Activated naive CD4-positive, alpha-beta T cell treated with anti-CD3 and anti-CD28 coated beads, Interleukin-2, amount 50 U/mL, for 24 hours (primary cell): ENCODE data around the gene BLNK.
"Not testable (repeated sequence)": the region's sequence is repeated elsewhere in the genome, so short reads cannot be mapped to it uniquely, and the experiment has no call there.

ENCODE experiments used
- H3K27ac Mint-ChIP-seq: one replicate; pipeline ENCODE4 v1.8.0; 2021; ENCODE audit warnings: mild to moderate bottlenecking, mixed read lengths
- H3K27me3 Mint-ChIP-seq: one replicate; pipeline ENCODE4 v1.8.0; 2021; ENCODE audit warnings: mixed read lengths
- H3K36me3 Mint-ChIP-seq: one replicate; pipeline ENCODE4 v1.8.0; 2021; ENCODE audit warnings: mixed read lengths
- H3K4me1 Mint-ChIP-seq: one replicate; pipeline ENCODE4 v1.8.0; 2021; ENCODE audit warnings: mixed read lengths
- H3K4me3 Mint-ChIP-seq: one replicate; pipeline ENCODE4 v1.8.0; 2021; ENCODE audit warnings: mild to moderate bottlenecking, mixed read lengths
- H3K9me3 Mint-ChIP-seq: one replicate; pipeline ENCODE4 v1.8.0; 2021; ENCODE audit warnings: mixed read lengths

BLNK gene

GRCh38 chr10:96228408-96228994 lies 42.9 kb downstream of the BLNK start:
- no peak overlapping the region for H3K27ac Mint-ChIP-seq
- no peaks in the 10 kb centered on the region for H3K36me3 Mint-ChIP-seq
- H3K27me3 Mint-ChIP-seq, result no peaks in the 10 kb centered on the region
- H3K4me1 Mint-ChIP-seq, result peaks cover 4% of the 10 kb centered on the region
- H3K9me3 Mint-ChIP-seq, result no peaks in the 10 kb centered on the region
- H3K4me3 Mint-ChIP-seq, result no peak overlapping the region

DNA sequence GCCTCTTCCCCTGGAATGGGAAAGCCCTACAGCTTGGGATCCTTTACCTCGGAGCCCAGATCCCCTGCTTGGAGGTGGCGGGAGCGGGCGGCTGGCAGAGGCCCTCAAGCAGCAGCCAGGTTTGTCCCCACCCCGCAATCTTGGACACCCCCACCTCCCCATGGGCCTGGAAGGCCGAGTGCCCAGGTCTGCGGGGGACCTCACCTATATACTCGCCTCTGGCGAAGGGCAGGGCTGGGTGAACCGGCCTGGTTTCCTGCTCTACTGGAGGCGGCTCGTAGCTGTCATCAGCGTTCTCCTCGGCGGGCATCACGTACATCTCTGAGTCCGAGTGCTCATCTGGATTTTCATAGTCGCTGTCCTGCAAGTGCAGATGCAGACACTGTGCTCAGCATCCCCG lies 44.2 kb downstream of the BLNK start:
- no peaks in the 10 kb centered on the region for H3K36me3 Mint-ChIP-seq
- H3K4me3 Mint-ChIP-seq, result no peak overlapping the region
- H3K27me3 Mint-ChIP-seq, result no peaks in the 10 kb centered on the region
- H3K9me3 Mint-ChIP-seq, result no peaks in the 10 kb centered on the region
- peaks cover 4% of the 10 kb centered on the region for H3K4me1 Mint-ChIP-seq
- no peak overlapping the region for H3K27ac Mint-ChIP-seq

- H3K4me3 Mint-ChIP-seq, result no peak overlapping the region
- peaks cover 4% of the 10 kb centered on the region for H3K4me1 Mint-ChIP-seq
- no peaks in the 10 kb centered on the region for H3K36me3 Mint-ChIP-seq
- no peaks in the 10 kb centered on the region for H3K27me3 Mint-ChIP-seq
- H3K9me3 Mint-ChIP-seq, result no peaks in the 10 kb centered on the region
- no peak overlapping the region for H3K27ac Mint-ChIP-seq
Observed at GRCh38 chr10:96225119-96225518, 46.2 kb downstream of the BLNK start.

DNA sequence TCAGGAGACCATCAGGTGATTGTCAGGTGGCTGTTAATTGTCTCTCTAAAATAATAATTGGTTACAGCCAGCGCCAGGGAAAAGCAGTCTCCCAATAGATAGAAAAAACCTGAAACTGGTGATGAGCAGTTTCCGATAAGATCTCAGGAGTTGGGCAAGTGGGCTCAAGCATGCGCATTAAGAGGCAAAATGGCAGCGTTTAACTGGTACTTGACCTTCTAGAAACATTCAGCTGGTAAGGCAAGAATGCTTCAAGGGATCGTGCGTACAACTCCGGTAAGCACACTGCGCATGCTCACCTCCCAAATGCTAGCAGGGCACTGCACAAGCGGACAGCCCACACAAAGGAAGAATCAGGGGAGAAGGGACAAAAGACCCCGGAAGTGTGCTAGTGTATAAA lies 48.5 kb downstream of the BLNK start:
- Mint-ChIP-seq H3K36me3 (no peaks in the 10 kb centered on the region), H3K27me3 (peaks cover 2% of the 10 kb centered on the region), H3K4me3 (no peak overlapping the region), H3K27ac (no peak overlapping the region), H3K9me3 (no peaks in the 10 kb centered on the region), H3K4me1 (no peaks in the 10 kb centered on the region)

DNA sequence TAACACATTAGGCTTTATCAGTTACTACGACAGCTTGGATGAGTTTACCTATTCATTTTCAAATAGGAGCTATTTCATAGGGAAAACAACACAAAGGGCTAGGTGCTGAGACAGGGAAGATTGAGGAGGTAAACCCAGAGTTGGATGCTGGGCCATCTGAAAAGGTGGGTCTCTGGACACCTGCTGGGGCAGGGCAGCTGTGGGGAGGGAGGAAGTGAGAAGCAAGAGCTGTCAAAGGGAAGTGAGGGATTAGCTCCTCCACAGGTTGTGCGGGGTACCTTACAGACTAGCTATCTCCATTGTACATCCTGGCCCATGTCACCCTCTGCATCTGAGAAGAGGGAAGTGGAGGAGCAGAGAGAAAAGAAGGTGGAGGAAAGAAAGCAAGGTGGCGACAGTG lies 48.9 kb downstream of the BLNK start:
- Mint-ChIP-seq H3K4me3 (no peak overlapping the region), H3K4me1 (no peaks in the 10 kb centered on the region), H3K36me3 (no peaks in the 10 kb centered on the region), H3K27me3 (peaks cover 3% of the 10 kb centered on the region), H3K9me3 (no peaks in the 10 kb centered on the region), H3K27ac (no peak overlapping the region)

- Mint-ChIP-seq H3K36me3 (no peaks in the 10 kb centered on the region), H3K9me3 (no peaks in the 10 kb centered on the region), H3K27me3 (peaks cover 8% of the 10 kb centered on the region), H3K4me3 (no peak overlapping the region), H3K27ac (no peak overlapping the region), H3K4me1 (no peaks in the 10 kb centered on the region)
Observed at GRCh38 chr10:96218826-96219225, 52.5 kb downstream of the BLNK start.

- Mint-ChIP-seq H3K4me3 (no peak overlapping the region), H3K9me3 (no peaks in the 10 kb centered on the region), H3K27me3 (peaks cover 8% of the 10 kb centered on the region), H3K36me3 (no peaks in the 10 kb centered on the region), H3K4me1 (no peaks in the 10 kb centered on the region), H3K27ac (no peak overlapping the region)
Observed at GRCh38 chr10:96217711-96218110, 53.7 kb downstream of the BLNK start.

DNA sequence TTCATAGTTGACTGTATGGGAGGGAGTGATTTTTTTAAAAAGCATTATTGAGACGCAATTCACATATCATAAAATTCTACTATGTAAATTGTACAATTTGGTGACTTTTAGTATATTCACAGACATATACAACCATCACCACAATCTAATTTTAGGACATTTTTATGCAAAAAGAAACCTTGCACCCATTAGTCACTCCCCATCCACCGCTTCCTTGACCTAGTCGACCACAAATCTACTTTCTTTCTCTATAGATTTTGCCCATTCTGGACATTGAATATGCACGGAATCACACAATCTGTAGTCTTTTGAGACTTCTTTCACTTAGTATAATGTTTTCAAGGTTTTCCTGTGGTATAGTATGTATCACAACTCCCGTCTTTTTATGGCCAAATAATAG lies 54.6 kb downstream of the BLNK start:
- H3K4me3 Mint-ChIP-seq, result no peak overlapping the region
- no peaks in the 10 kb centered on the region for H3K9me3 Mint-ChIP-seq
- H3K36me3 Mint-ChIP-seq, result no peaks in the 10 kb centered on the region
- no peak overlapping the region for H3K27ac Mint-ChIP-seq
- H3K4me1 Mint-ChIP-seq, result no peaks in the 10 kb centered on the region
- H3K27me3 Mint-ChIP-seq, result peaks cover 8% of the 10 kb centered on the region

GRCh38 chr10:96212911-96213310 lies 58.5 kb downstream of the BLNK start:
- H3K36me3 Mint-ChIP-seq, result no peaks in the 10 kb centered on the region
- H3K27me3 Mint-ChIP-seq, result peaks cover 6% of the 10 kb centered on the region
- no peaks in the 10 kb centered on the region for H3K4me1 Mint-ChIP-seq
- no peaks in the 10 kb centered on the region for H3K9me3 Mint-ChIP-seq
- no peak overlapping the region for H3K4me3 Mint-ChIP-seq
- no peak overlapping the region for H3K27ac Mint-ChIP-seq

DNA sequence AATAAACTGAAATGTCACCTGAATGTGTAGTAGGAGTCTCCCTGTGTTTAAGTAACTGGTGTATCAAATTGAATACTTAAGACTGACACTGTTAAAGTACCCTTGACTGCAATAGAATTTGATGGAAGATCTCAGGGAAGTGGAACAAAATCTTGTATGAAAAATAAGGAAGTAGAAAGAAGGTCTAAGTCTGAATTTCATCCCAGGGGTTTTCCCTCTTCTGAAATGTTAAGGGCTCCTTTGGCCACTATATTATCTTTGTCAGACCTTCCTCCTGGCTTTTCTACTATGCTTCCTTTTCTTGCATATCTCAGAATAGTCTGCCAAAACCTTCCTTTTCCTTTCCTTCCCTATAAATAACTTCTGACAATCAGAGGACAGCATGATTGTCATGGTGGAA lies 59.6 kb downstream of the BLNK start:
- Mint-ChIP-seq H3K27me3 (peaks cover 1% of the 10 kb centered on the region), H3K4me1 (no peaks in the 10 kb centered on the region), H3K9me3 (no peaks in the 10 kb centered on the region), H3K36me3 (no peaks in the 10 kb centered on the region), H3K4me3 (no peak overlapping the region), H3K27ac (no peak overlapping the region)

DNA sequence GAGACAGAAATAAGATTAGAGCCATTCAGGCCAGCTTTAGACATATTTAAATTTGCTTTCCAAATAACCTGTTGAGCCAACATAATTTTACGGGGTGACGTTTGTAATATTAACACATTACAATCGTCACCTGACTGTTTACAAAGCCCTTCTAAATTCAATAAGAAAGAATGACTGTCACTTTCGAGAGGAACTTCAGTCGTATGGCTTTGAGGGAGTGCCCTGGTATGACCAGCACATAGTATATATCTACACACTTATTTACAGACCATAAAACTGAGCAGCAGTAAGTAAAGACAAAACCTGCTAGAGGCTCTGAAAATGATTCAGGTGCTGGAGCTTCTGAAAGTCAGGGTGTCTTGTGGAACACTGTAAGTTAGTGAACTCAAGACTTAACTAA lies 62.4 kb downstream of the BLNK start:
- no peak overlapping the region for H3K27ac Mint-ChIP-seq
- no peaks in the 10 kb centered on the region for H3K4me1 Mint-ChIP-seq
- H3K27me3 Mint-ChIP-seq, result no peaks in the 10 kb centered on the region
- no peaks in the 10 kb centered on the region for H3K9me3 Mint-ChIP-seq
- no peaks in the 10 kb centered on the region for H3K36me3 Mint-ChIP-seq
- H3K4me3 Mint-ChIP-seq, result no peak overlapping the region

DNA sequence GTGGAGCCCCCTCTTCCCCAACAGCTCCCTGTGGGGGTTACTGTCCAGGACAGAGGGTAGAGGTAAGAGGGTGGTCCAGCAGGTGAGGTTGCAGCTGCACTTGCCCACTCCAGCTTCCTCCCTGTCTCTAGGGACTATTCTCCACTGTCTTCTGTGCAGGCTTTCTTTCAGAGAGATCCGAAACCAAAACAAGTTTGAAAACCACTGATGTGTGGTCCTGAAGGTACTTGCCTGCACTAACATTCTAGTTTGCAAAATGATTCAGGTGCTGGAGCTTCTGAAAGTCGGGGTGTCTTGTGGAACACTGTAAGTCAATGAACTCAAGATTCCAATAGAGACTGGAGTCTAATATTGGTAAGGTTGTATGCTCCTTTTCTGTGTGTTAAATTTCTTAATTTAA lies 63.1 kb downstream of the BLNK start:
- no peak overlapping the region for H3K27ac Mint-ChIP-seq
- no peaks in the 10 kb centered on the region for H3K9me3 Mint-ChIP-seq
- no peak overlapping the region for H3K4me3 Mint-ChIP-seq
- H3K36me3 Mint-ChIP-seq, result no peaks in the 10 kb centered on the region
- H3K27me3 Mint-ChIP-seq, result no peaks in the 10 kb centered on the region
- no peaks in the 10 kb centered on the region for H3K4me1 Mint-ChIP-seq

DNA sequence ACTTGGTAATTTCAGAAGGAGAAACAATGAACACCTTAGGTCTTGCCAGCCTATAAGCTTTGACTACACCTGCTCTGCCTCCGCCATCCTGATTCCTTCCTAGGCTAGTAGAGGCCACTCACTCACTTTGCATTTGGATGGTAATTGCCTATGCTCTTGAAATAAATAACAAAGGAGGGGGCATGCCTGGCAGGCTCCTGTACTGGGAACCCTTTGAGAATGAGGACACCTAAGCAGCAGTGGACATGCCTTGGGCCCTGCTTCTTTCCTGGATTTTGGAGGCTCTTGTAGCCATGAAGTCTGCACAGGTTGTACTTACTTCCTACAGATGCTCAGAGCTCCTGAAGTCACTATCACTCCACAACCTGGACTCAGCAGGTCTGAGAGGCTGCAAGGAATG lies 65.8 kb downstream of the BLNK start:
- no peak overlapping the region for H3K27ac Mint-ChIP-seq
- no peaks in the 10 kb centered on the region for H3K27me3 Mint-ChIP-seq
- H3K9me3 Mint-ChIP-seq, result no peaks in the 10 kb centered on the region
- H3K4me3 Mint-ChIP-seq, result no peak overlapping the region
- H3K4me1 Mint-ChIP-seq, result no peaks in the 10 kb centered on the region
- no peaks in the 10 kb centered on the region for H3K36me3 Mint-ChIP-seq

- no peaks in the 10 kb centered on the region for H3K9me3 Mint-ChIP-seq
- H3K4me3 Mint-ChIP-seq, result no peak overlapping the region
- peaks cover 4% of the 10 kb centered on the region for H3K27me3 Mint-ChIP-seq
- no peaks in the 10 kb centered on the region for H3K36me3 Mint-ChIP-seq
- no peak overlapping the region for H3K27ac Mint-ChIP-seq
- no peaks in the 10 kb centered on the region for H3K4me1 Mint-ChIP-seq
Observed at GRCh38 chr10:96201525-96201924, 69.8 kb downstream of the BLNK start.

DNA sequence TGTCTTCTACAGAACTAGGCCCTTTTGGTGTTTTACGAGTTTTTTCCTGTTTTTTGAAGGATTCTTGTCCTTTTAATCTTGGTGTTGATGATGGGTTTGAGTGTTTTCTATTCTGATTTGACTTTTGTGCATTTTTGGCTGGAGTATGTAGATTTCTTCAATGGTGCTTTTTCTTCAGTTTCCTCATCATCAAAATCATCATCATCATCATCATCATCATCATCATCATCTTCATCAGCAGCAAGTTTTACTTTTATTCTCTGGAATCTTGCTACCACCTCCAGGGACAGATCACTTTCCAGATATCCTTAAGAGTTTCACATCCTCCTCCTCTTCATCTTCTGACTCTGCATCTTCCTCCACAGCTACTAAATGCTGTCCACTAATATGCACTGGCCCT lies 81.9 kb downstream of the BLNK start:
- H3K27me3 Mint-ChIP-seq, H3K36me3 Mint-ChIP-seq, H3K27ac Mint-ChIP-seq, H3K4me3 Mint-ChIP-seq, H3K4me1 Mint-ChIP-seq: not testable (repeated sequence)
- H3K9me3 Mint-ChIP-seq, result peaks cover 13% of the 10 kb centered on the region

- Mint-ChIP-seq H3K36me3 (peaks cover 8% of the 10 kb centered on the region), H3K4me3 (no peak overlapping the region), H3K27me3 (peaks cover 13% of the 10 kb centered on the region), H3K9me3 (peaks cover 13% of the 10 kb centered on the region), H3K4me1 (no peaks in the 10 kb centered on the region), H3K27ac (no peak overlapping the region)
Observed at GRCh38 chr10:96188916-96189315, 82.5 kb downstream of the BLNK start.

GRCh38 chr10:96188421-96188820 lies 82.9 kb downstream of the BLNK start:
- Mint-ChIP-seq H3K9me3 (peaks cover 13% of the 10 kb centered on the region), H3K27me3 (peaks cover 16% of the 10 kb centered on the region), H3K4me1 (no peaks in the 10 kb centered on the region), H3K27ac (no peak overlapping the region), H3K36me3 (peaks cover 10% of the 10 kb centered on the region), H3K4me3 (no peak overlapping the region)
